HFFc6 (cell line): Measurements from ENCODE around the gene COQ8A. TPM values are rescaled to one million over a fixed set of nuclear protein-coding genes. Genes with fewer than 3 reads are reported as not detected.

Experiments used
- DNase-seq: peaks from one replicate; pipeline ENCODE4 v3.0.0-alpha.2; 2018
- H3K27ac Mint-ChIP-seq: 2 replicates; pipeline ENCODE4 v1.8.0; 2020; ENCODE audit warnings: mild to moderate bottlenecking, mixed read lengths
- H3K27me3 Mint-ChIP-seq: 2 replicates; pipeline ENCODE4 v1.8.0; 2021; ENCODE audit warnings: mild to moderate bottlenecking, moderate library complexity, mixed read lengths; ENCODE audit not compliant: insufficient read depth
- H3K36me3 Mint-ChIP-seq: 2 replicates; pipeline ENCODE4 v1.8.0; 2021; ENCODE audit warnings: low read depth, mixed read lengths
- H3K4me1 Mint-ChIP-seq: 2 replicates; pipeline ENCODE4 v1.8.0; 2020; ENCODE audit warnings: low read depth, mixed read lengths
- H3K4me3 Mint-ChIP-seq: 2 replicates; pipeline ENCODE4 v1.8.0; 2020; ENCODE audit warnings: mild to moderate bottlenecking, moderate library complexity, mixed read lengths
- H3K9me3 Mint-ChIP-seq: 2 replicates; pipeline ENCODE4 v1.8.0; 2020; ENCODE audit warnings: mild to moderate bottlenecking, mixed read lengths
- total RNA-seq, 6 experiments: library from RNA; stranded (reverse); fragmentation: NEBNext Ultra II Directional; extraction: Animal tissue kit (Norgen Biotek cat#: 25700); gene quantifications; 2 replicates in 1 of 6; 3 replicates in 5 of 6; pipeline ENCODE4 v1.2.3, GENCODE V29; 2021
- TF ChIP-seq, protein P1 (sequence below): fragments of 200-600 bp; sonication (generic); IDR thresholded peaks from 2 replicates; pipeline ENCODE4 v1.5.0; 2021; ENCODE audit warnings: antibody characterized with exemption, mild to moderate bottlenecking

The COQ8A gene
- total RNA-seq, 6 experiments from 2014 or later, result 4.1 to 8.1 (median 4.9) TPM

DNA sequence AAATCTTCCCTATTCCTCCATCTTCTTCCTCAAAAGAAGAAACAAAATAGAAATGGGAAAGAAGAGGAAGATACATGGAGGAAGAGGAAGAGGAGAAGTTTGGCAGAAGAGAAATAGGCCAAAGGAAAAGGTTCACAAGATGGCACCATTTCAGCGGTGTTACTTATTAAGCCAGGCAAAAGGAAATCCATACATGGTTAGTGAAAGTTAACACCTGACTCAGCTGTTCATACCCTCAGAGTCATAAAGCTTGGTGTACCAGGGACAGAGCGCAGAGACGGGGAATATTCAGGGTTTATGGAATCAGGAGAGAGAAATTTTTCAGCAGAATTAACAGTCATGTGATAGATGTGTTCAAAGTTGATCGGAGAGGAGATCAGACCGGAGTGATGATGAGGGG is 70.6 kb downstream of the COQ8A start:
- Mint-ChIP-seq H3K36me3 (peaks cover 10% of the 10 kb centered on the region), H3K4me1 (no peaks in the 10 kb centered on the region), H3K27ac (no peak overlapping the region), H3K9me3 (no peaks in the 10 kb centered on the region), H3K27me3 (peaks cover 1% of the 10 kb centered on the region; the same call in 1 of the 2 replicates), H3K4me3 (no peak overlapping the region)
- no peak for DNase-seq
- TF ChIP-seq, protein P1, sequence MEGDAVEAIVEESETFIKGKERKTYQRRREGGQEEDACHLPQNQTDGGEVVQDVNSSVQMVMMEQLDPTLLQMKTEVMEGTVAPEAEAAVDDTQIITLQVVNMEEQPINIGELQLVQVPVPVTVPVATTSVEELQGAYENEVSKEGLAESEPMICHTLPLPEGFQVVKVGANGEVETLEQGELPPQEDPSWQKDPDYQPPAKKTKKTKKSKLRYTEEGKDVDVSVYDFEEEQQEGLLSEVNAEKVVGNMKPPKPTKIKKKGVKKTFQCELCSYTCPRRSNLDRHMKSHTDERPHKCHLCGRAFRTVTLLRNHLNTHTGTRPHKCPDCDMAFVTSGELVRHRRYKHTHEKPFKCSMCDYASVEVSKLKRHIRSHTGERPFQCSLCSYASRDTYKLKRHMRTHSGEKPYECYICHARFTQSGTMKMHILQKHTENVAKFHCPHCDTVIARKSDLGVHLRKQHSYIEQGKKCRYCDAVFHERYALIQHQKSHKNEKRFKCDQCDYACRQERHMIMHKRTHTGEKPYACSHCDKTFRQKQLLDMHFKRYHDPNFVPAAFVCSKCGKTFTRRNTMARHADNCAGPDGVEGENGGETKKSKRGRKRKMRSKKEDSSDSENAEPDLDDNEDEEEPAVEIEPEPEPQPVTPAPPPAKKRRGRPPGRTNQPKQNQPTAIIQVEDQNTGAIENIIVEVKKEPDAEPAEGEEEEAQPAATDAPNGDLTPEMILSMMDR, result no peak

DNA sequence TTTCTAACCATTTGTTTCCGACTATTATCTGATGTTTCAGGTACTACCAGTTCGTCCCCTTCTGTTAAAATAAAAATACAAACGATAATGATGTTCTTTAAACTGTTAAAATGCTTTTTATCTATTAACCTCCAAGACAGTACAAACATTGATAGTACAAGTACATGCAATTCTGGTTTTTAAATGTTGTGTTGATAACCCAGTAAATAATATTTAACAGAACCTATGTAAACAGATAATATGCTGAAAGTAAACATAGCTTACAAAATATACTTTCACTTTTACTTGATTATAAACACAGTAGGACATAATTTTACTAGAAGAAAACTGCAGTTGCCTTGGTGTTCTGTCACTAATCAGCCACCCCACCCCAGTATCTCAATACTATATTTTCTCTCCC is 76.9 kb downstream of the COQ8A start:
- TF ChIP-seq, protein P1, result no peak

DNA sequence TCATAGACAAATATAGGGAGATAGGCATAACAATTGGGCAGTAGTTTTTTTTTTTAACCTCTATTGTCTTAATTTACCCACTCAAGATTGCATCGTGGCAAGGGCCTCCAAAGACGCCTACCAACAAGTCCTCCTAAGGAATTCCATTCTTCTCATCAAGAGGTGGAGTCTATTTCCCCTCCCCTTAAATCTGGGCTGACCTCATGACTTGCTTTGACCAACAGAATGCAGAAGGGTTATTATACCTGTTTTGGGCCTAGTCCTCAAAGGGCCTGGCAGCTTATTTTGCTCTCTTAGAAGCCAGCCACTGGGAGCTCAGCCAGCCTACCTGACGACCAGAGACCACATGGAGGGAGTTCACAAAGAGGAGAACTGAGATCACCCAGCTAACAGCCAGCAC is 92.3 kb downstream of the COQ8A start:
- H3K27ac Mint-ChIP-seq, result no peak overlapping the region
- no peaks in the 10 kb centered on the region; the same call in 1 of the 2 replicates for H3K27me3 Mint-ChIP-seq
- TF ChIP-seq, protein P1, result no peak
- no peaks in the 10 kb centered on the region for H3K9me3 Mint-ChIP-seq
- DNase-seq, result no peak
- H3K36me3 Mint-ChIP-seq, result peaks cover 39% of the 10 kb centered on the region
- H3K4me1 Mint-ChIP-seq, result no peaks in the 10 kb centered on the region
- H3K4me3 Mint-ChIP-seq, result no peak overlapping the region

More for the DNA sequence above, 76.9 kb downstream of the COQ8A start:
- Mint-ChIP-seq H3K4me1 (no peaks in the 10 kb centered on the region), H3K36me3 (peaks cover 40% of the 10 kb centered on the region), H3K4me3 (no peak overlapping the region), H3K27me3 (peaks cover 1% of the 10 kb centered on the region; the same call in 1 of the 2 replicates), H3K9me3 (no peaks in the 10 kb centered on the region), H3K27ac (no peak overlapping the region)
- DNase-seq, result no peak

DNA sequence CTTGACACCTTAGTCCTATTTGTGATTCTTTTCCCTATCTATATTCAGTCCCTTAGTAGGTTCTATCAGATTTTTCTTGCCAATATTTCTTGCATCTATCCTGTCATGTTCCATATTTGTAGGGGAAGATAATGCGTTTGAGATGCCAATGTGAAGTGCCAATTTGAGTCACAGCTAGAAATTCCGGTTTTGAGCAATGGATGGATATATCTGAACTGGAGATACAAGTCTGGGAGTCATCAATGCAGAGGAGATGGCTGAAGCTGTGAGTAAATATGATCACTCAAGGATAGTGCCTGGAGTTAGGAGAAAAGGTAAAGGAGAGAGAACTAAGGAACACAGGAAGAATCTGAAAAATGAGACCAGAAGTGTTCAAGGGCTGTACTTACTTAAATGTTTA is 93.8 kb downstream of the COQ8A start:
- H3K9me3 Mint-ChIP-seq, result no peaks in the 10 kb centered on the region
- no peak for DNase-seq
- no peaks in the 10 kb centered on the region; the same call in 1 of the 2 replicates for H3K27me3 Mint-ChIP-seq
- no peak overlapping the region for H3K4me3 Mint-ChIP-seq
- H3K36me3 Mint-ChIP-seq, result peaks cover 37% of the 10 kb centered on the region
- no peak overlapping the region for H3K27ac Mint-ChIP-seq
- TF ChIP-seq, protein P1, result no peak
- H3K4me1 Mint-ChIP-seq, result no peaks in the 10 kb centered on the region

DNA sequence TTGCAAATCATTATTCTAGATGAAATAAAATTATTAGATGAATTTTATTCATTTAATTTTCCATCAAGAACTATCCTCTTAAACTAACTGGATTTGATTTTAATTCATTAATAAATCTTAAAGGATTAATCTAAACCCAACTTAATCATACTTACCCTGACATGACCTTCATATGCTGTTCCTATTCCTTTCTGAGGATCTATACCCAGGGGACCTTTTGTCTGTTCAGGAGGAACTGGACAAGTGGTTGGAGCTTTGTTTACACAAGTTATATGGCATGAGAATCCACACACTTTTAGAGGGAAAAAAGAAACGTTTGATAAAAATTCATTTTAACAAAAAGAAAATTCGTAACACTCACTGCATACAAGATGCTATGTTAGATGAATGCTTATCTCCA is 95.2 kb downstream of the COQ8A start:
- Mint-ChIP-seq H3K36me3 (peaks cover 40% of the 10 kb centered on the region), H3K4me3 (no peak overlapping the region), H3K27ac (no peak overlapping the region), H3K9me3 (no peaks in the 10 kb centered on the region), H3K4me1 (no peaks in the 10 kb centered on the region), H3K27me3 (no peaks in the 10 kb centered on the region; the same call in 1 of the 2 replicates)
- no peak for DNase-seq
- TF ChIP-seq, protein P1, result no peak

DNA sequence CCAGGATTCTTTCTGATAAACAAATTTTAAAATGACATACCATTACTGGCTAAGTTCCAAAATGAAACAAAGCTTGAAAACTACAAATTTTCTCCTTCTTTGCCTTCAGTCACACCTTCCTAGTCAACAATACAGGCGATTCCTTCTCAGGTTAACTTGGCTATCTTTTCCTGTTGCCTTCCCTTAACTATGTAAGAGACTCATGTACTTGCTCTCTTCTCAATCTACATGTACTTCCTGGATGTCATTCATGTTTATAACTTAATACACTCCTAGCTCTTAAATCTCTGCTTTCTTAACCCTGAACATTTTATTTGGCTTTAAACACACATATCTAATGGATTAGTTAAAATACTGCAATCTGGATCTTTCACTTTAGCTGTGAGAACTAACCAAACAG is 97.0 kb downstream of the COQ8A start:
- peaks cover 40% of the 10 kb centered on the region for H3K36me3 Mint-ChIP-seq

More for the DNA sequence above, 97.0 kb downstream of the COQ8A start:
- Mint-ChIP-seq H3K4me1 (no peaks in the 10 kb centered on the region), H3K4me3 (no peak overlapping the region), H3K9me3 (no peaks in the 10 kb centered on the region), H3K27ac (no peak overlapping the region), H3K27me3 (no peaks in the 10 kb centered on the region; the same call in 1 of the 2 replicates)
- no peak for DNase-seq
- TF ChIP-seq, protein P1, result no peak
